ENCODE results near the gene ADCK1.

Gene ADCK1

DNA sequence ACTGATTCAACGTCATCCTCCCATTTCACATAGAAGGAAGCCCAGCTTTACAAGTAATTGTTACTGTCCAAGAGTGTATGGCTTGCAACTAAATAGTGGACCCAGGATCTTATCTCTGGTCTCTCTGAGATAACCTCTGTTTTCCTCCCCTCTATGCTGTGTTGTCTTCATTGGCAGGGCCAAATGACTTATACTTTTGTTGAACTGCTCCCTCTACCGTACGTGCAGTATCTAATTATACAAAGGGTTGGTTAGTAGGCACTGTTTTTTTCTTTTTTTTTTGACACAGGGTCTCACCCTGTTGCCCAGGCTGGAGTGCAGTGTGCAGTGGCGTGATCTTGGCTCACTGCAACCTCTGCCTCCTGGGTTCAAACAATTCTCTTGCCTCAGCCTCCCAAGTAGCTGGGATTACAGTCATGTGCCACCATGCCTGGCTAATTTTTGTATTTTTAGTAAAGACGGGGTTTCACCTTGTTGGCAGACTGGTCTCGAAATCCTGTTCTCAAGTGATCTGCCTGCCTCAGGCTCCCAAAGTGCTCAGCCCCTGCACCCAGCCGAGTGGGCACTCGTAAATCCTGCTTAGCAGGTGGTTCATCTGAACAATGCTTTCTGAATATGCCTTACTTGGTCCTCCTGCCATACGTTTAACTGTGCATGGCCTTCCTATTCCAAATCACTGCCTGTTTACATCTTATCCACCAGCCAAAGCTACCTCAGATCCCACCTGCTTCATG, 162.1 kb downstream of the ADCK1 start:
- DNase-seq = no peak

DNA sequence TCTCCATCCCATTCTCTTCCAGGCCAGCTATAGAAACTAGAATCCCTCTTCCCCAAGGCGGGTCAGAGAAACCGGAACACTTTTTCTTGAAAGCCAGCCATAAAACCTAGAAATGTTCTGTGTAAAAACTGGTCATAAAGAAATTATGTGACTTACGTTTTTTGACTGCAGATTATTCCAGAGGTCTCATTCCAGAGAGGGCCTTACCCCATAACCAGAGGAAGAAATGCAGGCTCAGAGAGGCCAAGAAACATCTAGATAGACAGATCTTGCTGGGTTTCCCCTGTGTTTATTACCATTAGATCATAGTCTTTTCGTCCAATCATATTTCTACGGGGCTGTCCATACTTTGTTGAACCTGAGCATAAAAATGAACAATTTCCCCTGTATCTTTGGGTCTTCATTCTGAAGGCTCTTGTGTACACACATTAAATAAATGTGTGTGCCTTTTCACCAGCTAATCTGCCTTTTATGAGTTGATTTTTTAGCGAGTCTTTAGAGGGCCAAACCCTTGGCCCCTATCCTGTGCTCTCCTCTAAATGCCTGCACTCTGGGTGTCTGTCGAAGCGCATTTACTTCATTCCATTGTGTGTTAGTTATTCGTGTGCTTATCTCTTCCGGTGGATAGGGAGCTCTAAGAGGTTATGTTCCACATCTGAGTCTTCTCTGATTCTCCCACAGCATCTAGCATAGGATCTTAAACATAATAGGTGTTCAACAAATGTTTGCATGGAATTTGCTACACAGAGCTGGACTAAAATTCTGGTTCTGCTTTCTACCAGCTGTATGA, 163.0 kb downstream of the ADCK1 start:
- DNase-seq = no peak

DNA sequence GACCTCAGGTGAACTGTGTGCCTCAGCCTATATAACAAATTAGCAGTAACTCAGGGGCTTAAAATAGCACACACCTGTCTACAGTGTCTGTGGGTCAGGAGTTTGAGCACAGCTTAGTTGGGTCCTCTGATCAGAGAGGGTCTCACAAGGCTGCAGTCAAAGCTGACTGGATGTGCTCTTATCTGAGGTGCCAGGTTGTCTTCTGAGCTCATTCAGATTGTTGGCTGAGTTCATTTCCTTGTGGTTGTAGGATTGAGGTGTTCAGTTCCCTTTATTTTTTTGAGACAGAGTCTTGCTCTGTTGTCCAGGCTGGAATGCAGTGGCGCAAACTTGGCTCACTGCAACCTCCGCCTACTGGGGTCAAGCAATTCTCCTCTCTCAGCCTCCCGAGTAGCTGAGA, 164.7 kb downstream of the ADCK1 start:
- DNase-seq = no peak

DNA sequence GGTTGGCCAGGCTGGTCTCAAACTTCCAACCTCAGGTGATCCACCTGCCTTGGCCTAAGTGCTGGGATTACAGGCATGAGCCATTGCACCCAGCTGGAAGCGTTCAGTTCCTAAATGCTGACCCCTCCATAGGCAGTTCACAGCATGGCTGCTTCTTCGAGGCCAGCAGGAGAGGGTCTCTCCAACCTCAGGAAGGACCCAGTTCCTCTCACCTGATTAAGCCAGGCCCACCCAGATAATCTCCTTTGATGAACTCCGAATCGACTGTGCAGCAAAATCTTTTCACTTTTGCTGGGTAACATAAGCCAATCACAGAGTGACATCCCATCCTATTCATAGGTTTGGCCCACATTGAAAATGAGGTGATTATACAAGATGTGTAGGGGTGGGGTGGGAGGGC, 165.1 kb downstream of the ADCK1 start:
- no peak for DNase-seq

DNA sequence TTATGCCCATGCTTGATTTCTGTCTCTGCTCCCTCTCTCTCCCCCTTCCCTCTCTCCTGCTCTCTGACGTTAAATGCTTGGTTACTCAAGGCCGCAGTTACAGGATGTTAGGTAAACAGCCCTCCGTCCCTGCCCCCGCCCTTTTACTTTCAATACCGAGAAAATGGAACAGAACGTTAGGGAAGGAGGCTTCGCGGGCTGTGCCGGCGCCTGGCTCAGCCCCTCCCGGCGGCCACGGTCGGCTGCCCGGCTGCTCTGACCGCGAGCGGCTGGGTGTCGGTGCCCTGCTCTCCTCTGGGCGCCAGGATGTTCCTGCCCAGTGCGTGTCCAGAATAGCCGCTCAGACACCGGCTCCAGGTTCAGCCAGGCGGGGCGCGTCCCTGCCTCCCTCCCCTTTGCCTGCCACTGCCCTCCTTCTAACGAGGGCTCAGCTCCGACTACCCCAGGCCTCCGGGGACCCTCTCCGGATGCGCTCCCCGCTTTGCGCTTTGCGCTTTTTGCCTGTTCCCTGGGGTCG, 166.1 kb downstream of the ADCK1 start:
- no peak for DNase-seq

DNA sequence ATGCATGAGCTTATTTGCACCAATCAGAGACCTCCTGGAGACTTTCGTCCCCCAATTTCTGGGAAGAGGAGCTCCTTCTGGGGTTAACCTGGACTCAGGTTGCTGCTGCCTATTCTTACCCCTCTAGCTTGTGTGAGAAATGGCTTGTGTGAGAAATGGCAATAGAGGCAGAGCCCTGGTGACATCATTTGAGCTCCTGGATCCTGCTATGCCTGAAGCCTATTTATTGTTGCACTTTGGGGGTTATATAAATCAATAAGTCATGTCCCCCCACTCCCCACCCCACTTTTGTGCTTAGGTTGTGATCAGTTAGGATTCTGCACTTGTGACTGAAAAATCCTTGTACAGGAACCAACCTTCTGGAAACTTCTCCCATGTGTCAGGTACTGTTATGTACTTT, 167.2 kb downstream of the ADCK1 start:
- no peak for DNase-seq

DNA sequence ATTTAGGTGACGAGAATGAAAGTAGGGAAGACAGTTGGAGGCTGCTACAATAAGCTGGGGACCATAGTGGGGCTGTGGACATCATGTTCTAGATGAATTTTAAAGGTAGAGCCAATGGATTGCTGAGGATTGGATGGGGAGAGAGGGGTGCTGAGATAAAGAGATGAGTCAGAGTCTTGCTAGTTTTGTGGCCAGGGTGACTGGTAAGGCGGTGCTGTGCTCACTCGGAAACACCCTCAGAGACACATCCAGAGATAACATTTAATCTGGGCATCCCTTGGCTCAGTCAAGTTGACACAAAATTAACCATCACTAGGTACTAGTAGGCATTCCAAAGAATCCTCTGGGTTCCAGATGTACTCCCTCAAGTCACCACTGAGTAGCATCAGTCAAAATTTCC, 170.7 kb downstream of the ADCK1 start:
- no peak for DNase-seq

DNA sequence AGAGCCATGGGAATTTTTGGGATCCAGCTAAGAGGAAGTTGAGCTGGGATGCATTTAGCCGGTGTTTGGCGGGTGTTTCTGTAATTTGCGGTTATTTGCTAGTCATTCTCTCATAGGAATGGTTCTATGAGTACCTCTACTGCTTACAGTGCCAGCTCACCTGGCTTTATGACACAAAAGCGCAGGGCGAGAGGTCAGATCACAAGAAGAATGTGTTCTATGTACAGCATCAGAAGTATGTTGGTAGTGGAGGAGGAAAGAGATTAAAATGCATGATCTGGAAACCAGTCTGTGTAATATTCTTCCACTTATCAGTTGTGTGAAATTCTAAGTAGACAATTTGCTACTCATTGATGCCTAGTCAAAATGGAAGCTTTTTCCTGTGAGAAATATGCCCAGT, 173.3 kb downstream of the ADCK1 start:
- no peak for DNase-seq

DNA sequence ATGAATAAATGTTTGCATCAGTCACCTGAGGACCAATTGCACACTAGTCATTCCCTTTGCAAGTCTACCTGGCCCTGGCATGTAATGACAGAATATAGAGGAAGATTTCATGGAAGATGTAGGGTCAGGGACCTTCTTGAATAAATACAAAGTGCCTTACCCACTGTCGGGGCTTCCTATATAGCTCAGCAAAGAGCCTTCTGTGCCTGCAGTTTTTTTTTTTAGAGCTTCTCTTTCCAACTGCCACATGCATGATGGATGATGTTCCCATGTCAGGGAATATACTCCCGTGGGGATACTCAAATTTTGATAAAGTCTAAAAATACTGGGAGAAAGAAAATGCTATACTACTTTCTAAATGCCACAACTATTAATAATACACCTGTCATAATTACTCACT, 176.7 kb downstream of the ADCK1 start:
- DNase-seq = no peak

DNA sequence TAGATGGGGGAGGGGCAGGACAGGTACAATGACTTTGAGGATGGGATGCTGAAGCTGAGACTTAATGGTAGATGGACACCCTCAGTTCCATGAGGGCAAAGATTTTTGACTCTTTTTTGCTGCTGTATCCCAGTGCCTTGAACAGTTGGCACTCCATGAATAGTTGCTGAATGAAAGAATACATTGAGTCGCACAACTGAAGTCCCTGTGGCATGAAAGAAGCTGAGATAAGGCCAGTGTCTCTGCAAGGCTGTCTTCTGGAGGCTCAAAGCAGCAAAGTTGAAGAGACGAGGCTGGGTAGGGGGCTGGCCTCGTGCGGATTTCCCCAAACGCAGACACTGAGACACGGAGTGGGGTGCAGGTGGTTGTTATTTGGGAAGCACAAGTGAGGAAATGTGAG, 179.3 kb downstream of the ADCK1 start:
- DNase-seq = no peak

DNA sequence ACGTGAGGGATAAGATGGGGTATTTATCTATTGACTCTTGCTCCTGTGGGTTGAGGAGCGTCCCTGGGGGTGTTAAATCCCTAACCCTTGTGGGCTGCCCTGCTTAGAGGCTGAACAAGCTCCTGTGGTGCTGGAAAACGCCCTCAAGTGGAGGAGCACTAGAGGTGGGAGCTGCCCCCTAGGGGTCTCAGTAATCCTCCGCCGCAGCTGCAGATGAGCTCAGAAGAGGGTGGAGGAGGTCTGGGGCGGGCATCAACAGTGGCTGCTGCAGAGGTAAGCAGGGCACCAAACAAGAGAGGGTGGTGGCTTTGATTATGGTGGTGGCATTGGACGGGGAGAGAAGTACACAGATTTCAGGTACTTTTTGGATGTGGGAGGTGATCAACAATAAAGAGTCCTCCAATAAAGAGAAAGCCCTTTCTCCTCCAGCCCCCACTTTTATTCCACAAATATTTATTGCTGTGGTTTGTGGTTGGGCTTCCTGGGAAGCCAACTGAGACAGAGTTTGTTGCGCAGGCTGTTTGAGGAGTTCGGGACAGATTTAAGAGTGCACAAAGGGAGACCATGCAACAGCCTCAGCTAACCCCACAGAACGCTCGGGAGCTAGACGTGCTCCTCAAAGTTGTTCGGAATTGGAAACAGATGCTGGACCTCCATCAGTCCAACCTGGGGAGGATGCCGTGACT, 179.9 kb downstream of the ADCK1 start:
- no peak for DNase-seq

DNA sequence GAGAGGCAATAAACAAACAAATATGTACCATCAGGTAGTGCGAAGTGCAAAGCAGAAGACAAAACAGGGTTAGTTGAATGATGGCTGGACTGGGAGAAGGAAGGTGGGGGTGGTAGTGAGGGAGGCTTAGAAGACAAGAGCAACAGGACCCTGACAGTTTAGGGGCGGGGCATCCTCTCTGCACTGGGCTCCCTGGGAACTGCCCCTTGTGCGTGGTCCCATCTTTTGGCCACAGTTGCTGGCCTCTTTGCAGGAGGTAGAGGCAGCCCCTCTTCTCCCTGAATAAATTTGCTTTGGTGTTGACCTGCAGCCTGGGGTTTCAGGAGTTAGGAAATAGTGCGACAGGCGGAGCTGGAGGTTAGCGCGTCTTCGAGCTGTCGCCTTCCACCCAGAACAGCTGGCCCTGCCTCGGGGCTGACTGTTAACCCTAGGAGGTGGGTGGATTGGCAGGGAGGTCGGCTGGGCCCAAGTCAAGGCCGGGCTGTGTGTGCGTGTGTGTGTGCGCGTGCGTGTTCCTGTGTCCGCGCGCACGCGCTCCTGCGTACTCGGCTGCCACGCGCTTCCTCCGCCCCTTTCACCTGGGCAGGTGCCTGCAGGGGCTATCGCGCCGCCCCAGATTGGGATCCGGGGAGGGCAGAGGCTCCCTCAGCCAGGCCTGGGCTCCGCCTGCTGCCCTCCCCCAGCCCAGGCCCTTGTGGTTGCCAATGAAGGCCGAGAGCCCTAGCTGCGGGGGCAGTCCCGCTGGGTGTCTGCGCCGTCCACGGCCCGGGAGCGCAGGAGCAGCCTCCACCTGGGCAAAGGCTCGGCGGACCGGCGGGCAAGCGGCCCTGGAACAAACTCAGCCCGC, 180.8 kb downstream of the ADCK1 start:
- no peak for DNase-seq

Data from NK-92 treated with Interleukin-12 subunit alpha and Interleukin-12 subunit beta, amount 100 ng/mL, for 24 hours (cell line).